Measurements from ENCODE around the gene XRN2.

Gene XRN2

GRCh38 chr20:21433329-21433890, 130.3 kb downstream of the XRN2 start:
- no peak for FAIRE-seq

GRCh38 chr20:21435576-21435975, 132.4 kb downstream of the XRN2 start:
- FAIRE-seq: no peak

GRCh38 chr20:21436205-21436604, 133.1 kb downstream of the XRN2 start:
- FAIRE-seq: no peak

- FAIRE-seq: no peak
These were observed 134.1 kb downstream of the XRN2 start for GRCh38 chr20:21437248-21437647.

- no peak for FAIRE-seq
These were observed 134.7 kb downstream of the XRN2 start for GRCh38 chr20:21437816-21438215.
